ENCODE results near the gene VAV3. TPM values are rescaled to one million over a fixed set of nuclear protein-coding genes. Genes with fewer than 3 reads are reported as not detected.

The VAV3 gene
- total and polyA plus RNA-seq, 10 of the 15 experiments (the other 5 are each of a cell fraction or from before 2014, with no cell fraction given) = 0.84 to 5.5 (median 3.4) TPM

- CTCF ChIA-PET = no interaction called here
- intact Hi-C loops (cut with micrococcal nuclease; ENCODE audit: unreplicated experiment) = no loop called here
- DNase-seq (ENCODE audit: low read depth, low spot score) = no peak
- POLR2A ChIA-PET = no interaction called here
- FAIRE-seq = no peak
- RAD21 ChIA-PET (ENCODE audit: unreplicated experiment) = no interaction called here
- no peak overlapping the region for H3K4me3 ChIP-seq
- H3K9me3 ChIP-seq (replicated peaks; ENCODE audit: control insufficient read depth, insufficient read depth, low read length) = no peaks in the 10 kb centered on the region
- 2% methylated on average over 2 of the region's 2 CpGs for WGBS (ENCODE audit: insufficient coverage, insufficient replicate concordance, low lambda C conversion rate, missing lambda C conversion rate)
- in situ Hi-C loops (cut with MboI) = no loop called here
- no peaks in the 10 kb centered on the region for H4K20me1 ChIP-seq (ENCODE audit: control insufficient read depth, insufficient read depth)
- no peaks in the 10 kb centered on the region for H3K36me3 ChIP-seq (ENCODE audit: control insufficient read depth in 2 of 2, insufficient read depth in 2 of 2, low read length in 1 of 2)
- no peaks in the 10 kb centered on the region for H3K4me1 ChIP-seq (ENCODE audit: control insufficient read depth, insufficient read depth, low read length)
- no peaks in the 10 kb centered on the region for H3K79me2 ChIP-seq (ENCODE audit: control insufficient read depth, insufficient read depth, low read length)
- ATAC-seq = no peak
- no peak overlapping the region for H3K9ac ChIP-seq (ENCODE audit: control insufficient read depth, insufficient read depth, low read length)
- no peaks in the 10 kb centered on the region for H3K27me3 ChIP-seq (replicated peaks in 1 of 2; ENCODE audit: control insufficient read depth in 2 of 2, insufficient read depth in 2 of 2, low read length in 1 of 2)
- SMC1A ChIA-PET (ENCODE audit: uncharacterized antibody, unreplicated experiment) = no interaction called here
- no TSS peak for BruUV-seq (replicated peaks)
- H2AFZ ChIP-seq (ENCODE audit: control insufficient read depth, low read depth, low read length) = no peak overlapping the region
- H3K27ac ChIP-seq (ENCODE audit: control insufficient read depth, insufficient read depth) = no peak overlapping the region
- no peak overlapping the region for H3K4me2 ChIP-seq (ENCODE audit: control insufficient read depth, insufficient read depth)
- TF ChIP-seq NR2C1 (IDR thresholded peaks at IDR 0.05) (no peak), SPI1 (IDR thresholded peaks at IDR 0.05; ENCODE audit: borderline replicate concordance, insufficient read depth, low read depth, low read length) (no peak), BMI1 (IDR thresholded peaks at IDR 0.05; ENCODE audit: borderline replicate concordance) (no peak), ATF7 (IDR thresholded peaks at IDR 0.05; ENCODE audit: low read depth) (no peak), RELA (IDR thresholded peaks at IDR 0.05; ENCODE audit: borderline replicate concordance, partially characterized antibody) (no peak), SUPT20H (IDR thresholded peaks at IDR 0.05; ENCODE audit: borderline replicate concordance, control insufficient read depth, low read depth, low read length) (no peak), MTA3 (IDR thresholded peaks at IDR 0.05; ENCODE audit: borderline replicate concordance, low read length) (no peak), WRNIP1 (IDR thresholded peaks at IDR 0.05; ENCODE audit: borderline replicate concordance, low read depth, low read length) (no peak), CEBPZ (IDR thresholded peaks at IDR 0.05; ENCODE audit: low read depth, low read length) (no peak), JUND (IDR thresholded peaks at IDR 0.05; ENCODE audit: low read depth, low read length) (no peak), NR2C2 (IDR thresholded peaks at IDR 0.05; ENCODE audit: borderline replicate concordance, control insufficient read depth, insufficient read length, low read depth) (no peak), REST (IDR thresholded peaks at IDR 0.05; ENCODE audit: low read depth, low read length) (no peak), ZNF592 (IDR thresholded peaks at IDR 0.05) (no peak), KAT2A (conservative IDR thresholded peaks at IDR 0.05; ENCODE audit: control insufficient read depth, low read depth, low read length) (no peak)
Measured at GRCh38 chr1:107726860-107727259, 238.1 kb downstream of the VAV3 start.

Measured in GM12878 (cell line).